Hematopoietic multipotent progenitor cell treated with erythropoietin and hydrocortisone succinate and interleukin-3 and kit ligand, for 15 days (in vitro differentiated cells): Measurements from ENCODE around the gene CTSE.
"Not testable (repeated sequence)": the region's sequence is repeated elsewhere in the genome, so short reads cannot be mapped to it uniquely, and the experiment has no call there.

ENCODE experiments used
- DNase-seq: peaks from one replicate; pipeline ENCODE4 v3.0.0-alpha.2; 2015; ENCODE audit warnings: low spot score

CTSE gene

DNA sequence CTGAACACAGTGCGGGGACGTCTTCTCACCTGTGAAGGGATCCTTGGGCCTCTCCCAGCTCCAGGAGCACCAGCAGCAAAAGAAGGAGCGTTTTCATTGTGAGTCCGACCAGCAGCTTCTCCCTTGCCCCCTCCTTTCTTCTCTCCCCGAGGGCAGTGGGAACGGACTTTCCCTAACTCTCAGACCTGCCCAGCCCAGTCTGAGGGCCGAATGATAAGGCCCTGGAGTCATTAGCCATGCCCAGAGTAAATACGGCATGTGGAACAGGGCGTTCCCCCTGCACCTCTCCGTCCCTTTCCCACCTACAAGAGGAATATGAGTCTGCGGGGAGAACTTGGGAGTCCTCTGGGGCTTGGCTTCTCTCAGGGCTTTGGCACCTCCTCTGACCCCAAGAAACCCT, at the start of gene CTSE:
Gene CTSE (minus strand): TSS at position 201 of the 400 bp plus-strand sequence. CDS start 104 bp downstream, at position 97.
- DNase-seq, result peak; percentile 37

DNA sequence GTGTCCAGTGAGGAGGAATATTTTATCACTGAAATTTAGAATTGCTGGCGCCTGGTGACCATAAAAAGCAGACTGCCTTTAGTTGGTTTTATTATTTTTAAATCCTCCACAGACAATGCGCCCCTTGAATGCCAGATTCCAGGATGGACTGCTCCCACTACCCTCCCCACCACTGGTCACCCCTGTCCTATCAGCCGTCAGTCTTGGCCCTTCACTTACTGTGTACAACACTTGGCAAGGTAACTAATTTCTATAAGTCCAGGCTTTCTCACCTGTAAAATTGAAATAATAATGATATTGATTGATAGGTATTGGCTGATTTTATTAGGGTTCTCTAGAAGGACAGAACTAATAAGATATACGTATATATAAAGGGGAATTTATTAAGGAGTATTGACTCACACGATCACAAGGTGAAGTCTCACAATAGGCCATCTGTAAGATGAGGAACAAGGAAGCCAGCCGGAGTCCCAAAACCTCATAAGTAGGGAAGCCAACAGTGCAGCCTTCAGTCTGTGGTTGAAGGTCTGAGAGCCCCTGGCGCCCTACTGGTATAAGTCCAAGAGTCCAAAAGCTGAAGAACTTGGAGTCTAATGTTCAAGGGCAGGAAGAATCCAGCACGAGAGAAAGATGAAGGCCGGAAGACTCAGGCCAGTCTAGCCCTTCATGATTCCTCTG, 47.1 kb upstream of the CTSE start:
- no peak for DNase-seq

DNA sequence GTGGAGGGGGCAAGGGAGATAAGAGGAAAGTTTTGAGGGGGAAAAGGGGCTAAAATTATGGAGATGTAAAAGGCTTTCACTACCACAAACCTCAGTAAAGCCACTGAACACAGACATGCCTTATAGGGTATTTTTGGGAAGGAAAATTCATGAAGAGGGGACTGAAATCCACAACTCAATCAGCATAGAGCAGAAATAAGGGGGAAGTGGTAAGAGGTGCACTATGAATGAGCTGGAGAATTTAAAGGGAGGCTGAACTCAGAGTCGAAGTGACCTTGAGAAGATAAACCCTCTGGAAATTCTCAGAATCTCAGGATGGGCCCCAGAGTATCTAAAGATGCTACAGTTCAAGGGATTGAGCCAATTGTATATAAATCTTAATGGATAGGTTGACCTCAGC, 44.6 kb upstream of the CTSE start:
- no peak for DNase-seq

DNA sequence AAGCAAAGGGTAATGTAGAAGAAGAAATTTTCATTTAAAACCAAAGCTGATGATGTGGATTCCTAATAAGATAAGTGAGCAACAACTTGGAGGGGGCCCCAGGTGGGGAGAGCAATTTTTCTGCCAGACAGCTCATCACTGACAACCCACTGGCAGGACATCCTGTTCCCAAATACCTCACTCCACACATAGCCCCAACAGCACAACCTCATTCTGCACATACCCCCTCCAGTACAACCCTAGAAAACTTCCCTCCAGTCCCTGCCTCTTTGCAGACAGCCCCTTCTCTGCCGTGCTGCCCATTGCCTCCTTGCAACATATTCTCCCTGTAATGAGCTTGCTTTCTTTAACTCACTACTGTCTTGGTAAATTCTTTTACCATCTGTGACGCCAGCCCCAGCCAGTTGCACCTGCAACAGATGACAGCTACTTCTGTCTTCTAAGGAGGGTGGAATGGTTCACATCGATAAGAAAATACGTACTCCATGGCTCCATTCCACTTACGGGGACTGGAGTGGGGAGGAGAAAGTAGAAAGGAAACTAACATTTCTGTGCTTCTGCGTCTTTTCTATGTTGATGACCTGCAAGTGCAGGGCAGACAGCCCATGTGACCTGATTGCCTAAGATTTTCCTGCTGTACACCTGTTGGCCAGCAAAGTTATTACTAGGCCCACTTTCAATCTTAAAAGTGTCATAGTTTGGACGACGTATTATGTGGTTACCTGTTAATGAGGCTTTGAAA, 44.0 kb upstream of the CTSE start:
- DNase-seq, result no peak

DNA sequence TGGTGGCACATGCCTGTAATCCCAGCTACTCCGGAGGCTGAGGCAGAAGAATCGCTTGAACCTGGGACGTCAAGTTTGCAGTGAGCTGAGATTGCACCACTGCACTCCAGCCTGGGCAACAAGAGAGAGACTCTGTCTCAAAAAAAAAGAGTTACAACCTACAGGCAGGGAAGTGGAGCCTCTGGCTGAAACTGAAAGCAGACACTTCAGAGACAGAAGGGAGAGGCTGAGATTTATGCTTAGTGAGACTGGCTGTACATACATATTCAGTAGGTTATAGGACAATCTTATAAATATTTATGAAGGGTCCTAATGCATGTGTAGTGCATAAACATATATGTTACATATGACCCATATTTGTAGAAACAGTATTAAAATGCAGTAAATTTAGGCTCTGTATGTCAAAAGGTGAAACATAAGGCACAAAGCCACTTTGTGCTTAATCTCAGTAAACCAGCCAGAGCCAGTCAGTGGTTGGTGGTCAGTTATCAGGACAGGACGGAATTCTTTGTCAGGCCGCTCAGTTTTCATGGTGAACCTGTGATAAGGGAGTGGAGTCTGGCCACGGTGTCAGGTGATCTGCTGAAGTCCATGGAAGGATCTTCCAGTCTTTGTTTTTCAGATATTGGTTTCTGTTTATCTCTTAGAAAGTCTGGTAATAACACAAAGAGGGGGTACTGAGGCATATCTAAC, 42.9 kb upstream of the CTSE start:
- no peak for DNase-seq

DNA sequence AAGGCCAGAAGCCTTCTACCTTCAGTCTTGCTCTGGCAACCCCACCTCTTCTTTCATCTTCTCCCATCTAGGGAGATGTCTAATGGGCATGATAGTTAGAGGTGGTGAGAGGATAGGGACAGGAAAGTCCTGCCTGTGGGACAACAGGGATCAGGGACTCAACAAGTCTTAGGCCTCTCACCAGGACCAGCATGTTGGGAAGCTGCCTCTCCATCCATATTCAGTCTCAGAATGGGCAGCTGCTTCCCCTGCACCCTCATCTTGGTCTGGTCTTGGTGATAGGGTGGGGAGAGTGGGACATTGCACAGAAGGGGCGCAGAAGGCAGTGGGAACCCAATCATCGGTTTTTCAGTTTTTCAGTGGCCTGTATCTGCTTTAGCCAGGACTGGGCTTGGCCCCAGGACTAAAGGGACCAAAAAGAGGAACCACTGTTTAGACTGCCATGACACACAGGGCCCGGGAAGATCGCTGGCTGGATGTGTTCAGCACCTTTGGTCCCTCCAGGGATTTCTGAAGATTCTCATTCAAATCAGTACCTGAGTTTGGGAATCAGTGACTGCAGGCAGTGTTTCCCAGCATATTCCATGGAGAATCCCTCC, 42.0 kb upstream of the CTSE start:
- DNase-seq, result no peak

DNA sequence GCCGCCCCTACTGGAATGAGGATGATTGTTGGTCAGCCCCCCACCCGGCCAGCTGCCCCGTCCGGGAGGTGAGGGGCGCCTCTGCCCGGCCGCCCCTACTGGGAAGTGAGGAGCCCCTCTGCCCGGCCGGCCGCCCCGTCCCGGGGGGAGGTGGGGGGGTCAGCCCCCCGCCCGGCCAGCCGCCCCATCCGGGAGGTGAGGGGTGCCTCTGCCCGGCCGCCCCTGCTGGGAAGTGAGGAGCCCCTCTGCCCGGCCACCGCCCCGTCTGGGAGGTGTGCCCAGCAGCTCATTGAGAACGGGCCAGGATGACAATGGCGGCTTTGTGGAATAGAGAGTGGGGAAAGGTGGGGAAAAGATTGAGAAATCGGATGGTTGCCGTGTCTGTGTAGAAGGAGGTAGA, 40.8 kb upstream of the CTSE start:
- not testable (repeated sequence) for DNase-seq

DNA sequence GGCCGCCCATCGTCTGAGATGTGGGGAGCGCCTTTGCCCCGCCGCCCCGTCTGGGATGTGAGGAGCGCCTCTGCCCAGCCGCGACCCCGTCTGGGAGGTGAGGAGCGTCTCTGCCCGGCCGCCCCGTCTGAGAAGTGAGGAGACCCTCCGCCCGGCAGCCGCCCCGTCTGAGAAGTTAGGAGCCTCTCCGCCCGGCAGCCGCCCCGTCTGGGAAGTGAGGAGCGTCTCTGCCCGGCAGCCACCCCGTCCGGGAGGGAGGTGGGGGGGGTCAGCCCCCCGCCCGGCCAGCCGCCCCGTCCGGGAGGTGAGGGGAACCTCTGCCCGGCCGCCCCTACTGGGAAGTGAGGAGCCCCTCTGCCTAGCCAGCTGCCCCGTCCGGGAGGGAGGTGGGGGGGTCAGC, 40.3 kb upstream of the CTSE start:
- DNase-seq, result not testable (repeated sequence)

DNA sequence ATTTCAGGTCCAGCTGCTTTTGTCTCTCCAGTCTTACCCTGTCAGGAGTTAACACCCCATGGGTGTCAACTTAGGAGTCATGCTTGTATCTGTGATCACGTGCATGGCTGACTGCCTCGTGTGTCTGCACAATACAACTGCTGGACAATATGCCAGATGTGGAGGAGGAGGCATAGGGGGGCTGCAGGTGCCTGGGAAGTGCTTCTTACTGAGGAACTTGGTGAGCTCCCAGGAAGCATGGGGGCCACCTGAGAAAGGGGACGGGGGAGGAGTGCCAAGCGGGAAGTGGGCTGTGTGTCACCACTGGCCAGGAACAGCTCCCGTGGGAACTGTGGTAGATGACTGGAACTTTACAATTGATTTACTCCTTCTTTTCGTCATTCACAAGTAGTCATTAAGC, 38.8 kb upstream of the CTSE start:
- DNase-seq, result no peak

DNA sequence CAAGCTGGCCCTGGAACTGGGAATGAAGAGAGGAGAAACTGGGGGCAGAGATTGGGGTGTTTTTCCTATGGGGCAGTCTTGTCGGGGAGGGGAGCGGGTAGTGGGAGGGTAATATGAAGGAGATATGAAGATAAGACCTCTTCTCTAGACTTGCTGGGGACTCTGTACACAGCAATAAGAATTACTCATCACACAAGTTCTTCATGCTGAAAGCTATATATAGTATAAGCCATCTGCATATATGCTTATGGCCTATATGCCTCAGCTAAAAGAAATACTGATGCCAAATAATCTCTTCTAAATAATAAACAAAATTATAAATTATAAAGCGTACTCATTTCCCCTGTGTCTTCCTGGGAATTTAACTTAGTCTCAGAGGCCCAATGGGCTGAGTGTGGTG, 37.1 kb upstream of the CTSE start:
- no peak for DNase-seq

DNA sequence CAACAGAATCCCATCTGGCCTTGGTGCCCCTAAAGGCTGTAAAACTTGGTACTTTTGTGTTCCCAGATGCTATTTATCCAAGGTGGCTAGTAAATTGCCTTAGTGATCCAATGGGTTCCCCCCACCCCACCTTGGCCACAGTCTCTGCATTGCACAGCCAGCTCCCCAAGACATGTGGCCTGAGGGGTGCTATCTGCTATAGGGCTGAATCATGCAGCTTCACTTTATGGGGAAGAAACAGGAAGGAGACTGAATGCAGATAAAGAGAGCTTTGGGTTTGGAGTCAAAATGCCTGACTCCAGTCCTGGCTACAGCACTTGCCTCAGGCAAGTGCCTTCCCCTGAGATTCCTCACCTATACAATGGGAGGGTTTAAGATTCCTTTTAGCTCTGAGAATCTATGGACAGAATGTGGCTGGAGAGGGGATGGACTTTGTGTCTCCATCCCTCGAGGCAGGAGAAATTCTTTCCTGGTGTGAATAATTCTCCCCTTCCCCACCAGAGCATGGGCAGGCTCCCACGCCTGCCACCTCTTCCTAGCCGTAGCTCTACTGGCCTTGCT, 35.7 kb upstream of the CTSE start:
- DNase-seq, result no peak

DNA sequence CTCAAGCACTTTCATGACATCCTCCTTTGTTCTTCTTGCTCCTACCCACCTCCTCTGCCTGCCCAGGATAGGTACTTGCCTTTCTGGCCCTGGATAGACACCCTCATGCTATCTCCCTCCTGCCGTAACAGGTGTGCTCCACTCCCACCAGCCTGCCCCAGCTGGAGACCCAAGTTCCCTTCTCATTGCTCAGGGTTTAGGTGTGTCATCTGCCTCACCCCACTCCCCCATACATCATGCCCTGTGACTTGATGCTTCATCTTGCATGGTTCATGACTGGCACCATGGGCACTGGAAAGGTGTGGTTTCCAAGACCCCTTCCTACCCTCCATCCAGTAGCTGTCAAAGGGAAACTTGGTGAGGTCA, 35.2 kb upstream of the CTSE start:
- no peak for DNase-seq

DNA sequence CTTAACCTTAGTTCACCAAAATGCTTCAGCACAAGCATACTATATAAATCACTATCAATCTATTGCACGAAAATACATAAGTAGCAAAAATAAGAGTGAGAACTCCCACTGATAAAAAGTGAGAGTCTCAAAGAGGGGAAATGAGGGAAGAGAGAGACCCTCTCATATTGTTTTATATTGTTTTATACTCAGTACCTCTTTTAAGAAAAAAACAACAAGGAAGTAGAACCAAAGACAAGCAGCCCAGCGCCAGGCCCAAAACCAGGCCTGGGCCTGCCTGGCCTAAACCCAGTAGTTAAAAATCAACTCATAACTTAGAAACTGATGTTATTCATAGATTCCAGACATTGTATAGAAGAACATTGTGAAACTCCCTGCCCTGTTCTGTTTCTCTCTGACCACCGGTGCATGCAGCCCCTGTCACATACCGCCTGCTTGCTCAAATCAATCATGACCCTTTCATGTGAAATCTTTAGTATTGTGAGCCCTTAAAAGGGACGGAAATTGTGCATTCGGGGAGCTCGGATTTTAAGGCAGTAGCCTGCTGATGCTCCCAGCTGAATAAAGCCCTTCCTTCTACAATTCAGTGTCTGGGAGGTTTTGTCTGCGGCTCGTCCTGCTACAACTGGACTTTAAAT, 34.7 kb upstream of the CTSE start:
- DNase-seq, result not testable (repeated sequence)

DNA sequence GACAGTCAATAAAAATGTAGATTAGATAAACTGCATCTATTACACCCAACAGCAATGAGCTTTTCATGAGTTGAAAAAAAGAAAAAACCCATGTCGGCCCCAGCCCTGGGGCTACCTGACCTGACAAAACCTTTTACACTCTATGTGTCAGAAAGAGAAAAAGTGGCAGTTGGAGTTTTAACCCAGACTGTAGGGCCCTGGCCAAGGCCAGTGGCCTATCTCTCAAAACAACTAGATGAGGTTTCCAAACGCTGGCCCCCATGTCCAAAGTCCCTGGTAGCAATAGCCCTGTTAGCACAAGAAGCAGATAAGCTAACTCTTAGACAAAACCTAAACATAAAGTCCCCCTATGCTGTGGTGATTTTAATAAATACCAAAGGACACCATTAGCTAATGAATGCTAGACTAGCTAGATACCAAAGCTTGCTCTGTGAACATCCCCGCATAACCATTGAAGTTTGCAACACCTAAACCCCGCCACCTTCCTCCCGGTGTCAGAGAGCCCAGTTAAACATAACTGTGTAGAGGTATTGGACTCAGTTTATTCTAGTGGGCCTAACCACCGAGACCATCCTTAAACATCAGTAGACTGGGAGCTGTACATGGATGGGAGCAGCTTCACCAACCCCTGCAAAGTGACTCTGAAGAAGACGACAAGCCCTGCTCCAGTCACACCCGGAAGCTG, 32.1 kb upstream of the CTSE start:
- not testable (repeated sequence) for DNase-seq

DNA sequence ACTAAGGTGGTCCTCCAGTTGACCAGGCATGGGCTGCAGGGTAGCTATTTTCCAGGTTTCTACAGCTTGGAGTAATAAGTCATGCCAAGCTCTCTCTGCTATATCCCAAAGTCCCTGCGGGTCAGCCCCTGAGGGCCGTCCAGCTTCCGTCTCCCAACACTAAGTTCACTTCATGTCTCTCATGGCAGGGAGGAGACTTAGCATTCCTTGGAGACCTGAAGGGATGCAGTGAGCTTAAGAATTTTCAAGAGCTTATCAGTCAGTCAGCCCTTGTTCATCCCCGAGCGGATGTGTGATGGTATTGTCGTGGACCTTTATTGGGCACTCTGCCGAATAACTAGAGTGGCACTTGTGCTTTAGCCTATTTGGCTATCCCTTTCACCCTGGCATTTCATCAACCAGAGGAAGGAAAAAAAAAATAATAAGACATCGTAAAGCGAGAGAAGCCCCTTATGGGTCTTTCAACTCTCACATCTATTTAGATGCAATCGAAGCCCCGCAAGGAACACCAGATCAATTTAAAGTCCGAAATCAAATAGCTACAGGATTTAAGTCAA, 31.5 kb upstream of the CTSE start:
- DNase-seq, result not testable (repeated sequence)

DNA sequence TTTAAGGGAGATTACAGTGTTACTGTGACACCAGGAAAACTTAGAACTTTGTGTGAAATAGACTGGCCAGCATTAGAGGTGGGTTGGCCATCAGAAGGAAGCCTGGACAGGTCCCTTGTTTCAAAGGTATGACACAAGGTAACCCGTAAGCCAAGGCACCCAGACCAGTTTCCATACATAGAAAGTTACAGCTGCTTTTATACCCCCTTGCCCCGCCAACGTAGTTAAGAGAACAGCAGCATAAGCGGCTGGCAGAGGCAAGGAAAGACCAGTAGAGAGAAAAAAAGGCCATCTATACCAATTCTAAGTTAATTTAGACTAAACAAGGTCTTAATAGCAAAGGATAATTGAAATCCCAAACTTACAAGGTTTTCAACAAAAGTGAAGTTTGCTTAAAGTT, 29.9 kb upstream of the CTSE start:
- DNase-seq, result not testable (repeated sequence)

DNA sequence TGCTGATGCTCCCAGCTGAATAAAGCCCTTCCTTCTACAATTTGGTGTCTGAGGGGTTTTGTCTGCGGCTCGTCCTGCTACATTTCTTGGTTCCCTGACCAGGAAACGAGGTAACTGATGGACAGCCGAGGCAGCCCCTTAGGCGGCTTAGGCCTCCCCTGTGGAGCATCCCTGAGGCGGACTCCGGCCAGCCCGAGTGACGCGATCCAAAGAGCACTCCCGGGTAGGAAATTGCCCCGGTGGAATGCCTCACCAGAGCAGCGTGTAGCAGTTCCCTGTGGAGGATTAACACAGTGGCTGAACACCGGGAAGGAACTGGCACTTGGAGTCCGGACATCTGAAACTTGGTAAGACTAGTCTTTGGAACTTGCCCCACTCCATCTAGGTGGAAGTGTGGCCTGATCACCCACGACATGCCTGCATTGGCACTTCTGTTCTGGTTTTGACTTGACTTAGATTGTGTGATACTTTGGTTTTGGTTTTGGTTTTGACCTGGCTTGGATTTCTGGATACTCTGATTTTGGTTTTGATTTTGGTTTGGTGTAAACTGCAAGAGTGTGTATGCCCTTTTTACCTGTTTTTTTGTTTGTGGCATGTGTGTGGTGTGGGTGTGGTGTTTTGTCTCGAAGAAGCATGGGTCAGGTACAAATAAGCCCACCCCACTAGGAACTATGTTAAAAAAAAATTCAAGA, 29.4 kb upstream of the CTSE start, which contains the start of gene RHEX:
Gene RHEX (plus strand): TSS at position 255 of the 692 bp plus-strand sequence. CDS start 44,656 bp downstream, outside the sequence.
- not testable (repeated sequence) for DNase-seq

DNA sequence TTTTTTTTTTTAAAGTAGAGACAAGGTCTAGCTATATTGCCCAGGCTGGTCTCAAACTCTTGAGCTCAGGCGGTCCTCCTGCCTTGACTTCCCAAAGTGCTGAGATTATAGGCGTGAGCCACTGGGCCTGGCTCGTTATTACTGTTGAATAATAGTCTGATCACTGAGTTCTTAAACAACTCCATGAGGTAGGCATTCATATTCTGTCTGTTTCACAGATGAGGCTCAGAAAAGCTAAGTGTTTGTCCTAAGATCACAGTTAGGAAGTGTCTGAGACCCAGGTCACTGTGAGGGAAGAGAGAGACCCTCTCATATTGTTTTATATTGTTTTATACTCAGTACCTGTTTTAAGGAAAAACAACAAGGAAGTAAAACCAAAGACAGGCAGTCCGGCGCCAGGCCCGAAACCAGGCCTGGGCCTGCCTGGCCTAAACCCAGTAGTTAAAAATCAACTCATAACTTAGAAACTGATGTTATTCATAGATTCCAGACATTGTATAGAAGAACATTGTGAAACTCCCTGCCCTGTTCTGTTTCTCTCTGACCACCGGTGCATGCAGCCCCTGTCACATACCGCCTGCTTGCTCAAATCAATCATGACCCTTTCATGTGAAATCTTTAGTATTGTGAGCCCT, 28.7 kb upstream of the CTSE start:
- DNase-seq, result not testable (repeated sequence)

DNA sequence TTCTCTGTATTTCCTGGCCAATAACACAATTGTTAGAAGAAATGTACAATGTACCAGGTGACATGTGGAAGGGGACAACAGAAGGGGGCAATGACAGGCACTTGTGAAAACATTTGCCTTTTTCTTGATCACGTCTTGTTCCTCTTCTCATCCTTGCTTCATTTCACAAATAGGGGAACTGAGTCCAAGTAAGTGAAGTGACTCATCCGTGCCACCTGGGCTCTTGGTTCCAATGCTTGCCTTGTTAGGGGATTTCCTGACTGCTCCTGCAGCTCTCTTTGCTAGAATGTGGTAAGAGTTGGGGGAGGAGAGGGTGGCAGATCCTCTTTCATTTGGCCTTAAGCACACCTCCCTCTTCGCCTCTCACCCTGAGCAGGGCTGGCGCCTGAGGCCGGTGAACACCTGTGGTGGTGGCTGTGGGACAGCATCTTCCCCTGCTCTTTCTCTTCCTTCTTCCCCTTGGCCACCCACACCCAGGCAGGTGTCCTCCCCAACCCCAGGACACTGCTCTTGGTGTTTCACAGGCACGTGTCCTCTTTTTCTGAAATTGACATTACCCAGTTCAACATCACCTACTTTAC, 27.1 kb upstream of the CTSE start:
- no peak for DNase-seq
